Left forelimb (tissue), 1 donor: Measurements from ENCODE around the gene GPR65.
"Not testable (repeated sequence)": the region's sequence is repeated elsewhere in the genome, so short reads cannot be mapped to it uniquely, and the experiment has no call there.

ENCODE experiments used
- DNase-seq: peaks from one replicate; pipeline ENCODE4 v3.0.0-alpha.2; 2018; ENCODE audit warnings: low spot score

GPR65 gene

DNA sequence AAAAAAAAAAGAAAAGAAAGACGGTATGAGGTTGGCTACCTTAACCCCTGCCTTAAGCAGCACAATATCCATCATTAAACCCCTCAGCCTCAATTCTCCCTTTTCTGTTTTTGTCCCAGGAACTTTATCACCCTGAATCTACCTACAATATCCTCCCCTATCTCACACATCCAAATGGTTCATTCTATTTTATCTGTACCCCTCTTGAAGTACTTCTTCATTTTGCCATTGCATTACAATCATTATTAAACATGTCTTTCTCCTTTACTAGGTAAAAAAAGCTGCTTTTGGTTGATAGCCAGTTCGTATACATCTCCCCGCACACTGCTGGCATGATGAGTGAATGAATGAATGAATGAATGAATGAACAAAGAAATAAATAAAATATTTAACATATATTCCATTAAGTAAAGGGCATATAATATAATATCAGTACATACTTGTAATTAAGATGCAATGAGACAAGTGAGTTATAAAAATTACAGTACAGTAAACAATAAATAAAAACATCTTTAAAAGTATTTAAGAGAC, 364 bp upstream of the GPR65 start:
- DNase-seq, result no peak

DNA sequence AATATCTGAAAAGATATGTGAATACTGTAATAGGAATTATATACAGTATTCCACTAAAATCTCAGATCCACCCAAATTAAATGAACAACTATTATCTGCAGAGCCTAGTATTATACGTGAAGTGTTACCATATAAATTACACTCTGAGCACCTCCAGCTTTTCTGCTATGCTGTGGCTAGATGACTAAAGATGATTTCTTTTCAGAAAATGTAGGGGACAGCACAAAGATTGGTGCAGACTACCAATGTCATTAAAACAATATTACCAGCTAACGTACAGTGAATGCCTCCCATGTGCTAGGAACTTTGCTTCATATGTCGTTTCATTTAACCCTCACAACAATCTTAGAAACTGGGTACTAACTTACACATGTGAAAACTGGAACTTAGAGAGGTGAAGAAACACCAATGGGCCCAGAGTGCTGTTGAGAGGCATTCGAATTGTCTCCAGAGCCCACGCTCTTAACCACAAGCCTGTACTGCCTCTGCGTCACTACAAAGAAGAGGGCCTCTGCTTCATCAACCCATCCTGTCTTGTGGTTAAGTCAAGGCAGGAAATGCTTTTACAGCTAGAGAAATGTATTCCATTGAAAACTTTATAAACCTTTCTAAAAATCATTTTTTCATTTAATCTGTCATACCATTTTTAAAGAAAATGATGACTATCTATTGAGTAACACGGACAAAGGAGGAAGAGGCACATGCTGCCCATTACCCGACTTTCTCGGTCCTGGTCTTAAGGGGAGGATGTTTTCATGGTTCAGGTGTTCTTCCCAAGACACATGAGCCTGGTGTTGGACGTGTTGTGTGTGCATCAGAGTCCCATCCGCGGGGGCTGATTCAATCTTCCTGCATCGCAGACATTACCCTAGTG, 1.3 kb downstream of the GPR65 start:
- DNase-seq, result no peak

DNA sequence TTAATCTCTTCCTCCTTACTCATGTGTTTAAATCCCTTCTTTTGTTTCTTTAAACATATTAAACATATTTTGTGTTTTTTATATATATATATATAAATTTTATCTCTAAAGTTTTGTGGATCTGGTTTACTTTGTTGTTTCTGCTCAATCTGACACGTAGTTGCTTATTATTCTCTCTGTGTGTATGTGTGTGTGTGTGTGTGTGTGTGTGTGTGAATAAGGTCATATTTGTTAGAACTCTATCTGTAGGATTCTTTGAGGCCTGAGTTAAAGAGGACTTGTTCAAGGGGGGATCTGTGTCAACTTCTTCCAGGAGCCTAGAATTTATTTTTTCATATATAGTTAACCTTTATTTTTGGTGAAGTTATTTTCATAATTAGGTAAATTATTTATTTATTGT, 2.7 kb downstream of the GPR65 start:
- DNase-seq, result no peak

DNA sequence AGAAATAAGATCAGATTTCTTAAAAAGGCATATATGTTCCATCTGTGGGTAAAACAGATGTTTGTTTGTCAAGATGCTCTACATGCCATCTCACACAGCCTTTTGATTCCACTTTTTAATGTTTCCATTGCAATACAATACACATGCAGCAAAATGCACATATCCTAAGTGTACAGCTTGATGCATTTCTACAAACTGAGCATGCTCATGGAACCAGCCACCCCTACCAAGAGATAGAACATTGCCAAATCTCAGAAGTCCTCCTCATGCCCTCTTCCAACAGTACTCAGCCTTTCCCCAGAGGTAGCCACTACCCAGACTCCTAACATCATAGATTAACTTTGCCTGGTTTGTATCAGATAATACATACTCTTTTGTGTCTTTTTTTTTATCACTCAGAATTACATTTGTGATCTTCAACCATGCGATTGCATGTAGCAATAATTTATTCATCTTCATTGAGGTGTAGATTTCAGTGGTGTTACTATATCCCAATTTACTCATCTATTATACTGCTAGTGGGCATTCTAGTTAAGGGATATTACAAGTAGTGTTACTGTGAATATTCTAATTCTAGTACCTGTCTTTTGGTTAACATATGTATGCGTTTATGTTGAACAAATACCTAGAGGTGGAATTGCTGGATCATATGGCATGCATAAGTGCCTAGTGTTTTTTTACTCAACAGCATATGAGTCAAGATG, 3.3 kb downstream of the GPR65 start:
- DNase-seq, result no peak

DNA sequence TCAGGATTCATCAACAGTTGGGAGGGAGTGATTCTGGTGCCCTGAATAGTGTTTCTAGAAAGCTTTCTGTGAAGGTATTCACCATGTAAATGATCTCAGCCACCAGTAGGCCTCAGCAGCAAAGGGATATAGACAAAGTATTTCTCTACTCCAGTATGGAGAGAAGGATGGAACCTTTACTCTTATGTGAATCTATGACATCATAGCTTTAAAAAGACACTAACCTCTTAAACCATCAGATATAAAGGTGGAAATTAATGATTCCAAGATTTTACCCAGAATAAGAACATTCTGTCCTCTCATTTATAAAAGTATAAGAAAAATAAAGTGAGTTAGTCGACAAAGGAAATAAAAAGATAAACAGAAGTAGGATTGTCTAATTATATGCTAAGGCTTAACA, 4.6 kb downstream of the GPR65 start:
- DNase-seq, result no peak

DNA sequence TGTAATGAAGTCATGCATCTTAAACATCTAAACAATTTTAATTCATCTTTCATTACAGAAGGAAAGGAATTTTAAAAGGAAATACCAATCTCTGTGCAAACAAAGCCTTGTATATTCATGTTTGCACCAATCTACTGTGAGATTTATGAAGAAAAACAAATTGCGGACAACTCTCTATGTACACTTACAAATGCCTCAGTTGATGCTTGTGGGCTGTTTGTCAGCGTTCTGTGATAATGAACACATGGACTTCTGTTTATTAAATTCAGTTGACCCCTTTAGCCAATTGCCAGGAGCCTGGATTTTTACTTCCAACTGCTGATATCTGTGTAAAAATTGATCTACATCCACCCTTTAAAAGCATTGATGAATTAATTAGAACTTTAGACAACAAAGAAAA, 5.4 kb downstream of the GPR65 start:
- no peak for DNase-seq

DNA sequence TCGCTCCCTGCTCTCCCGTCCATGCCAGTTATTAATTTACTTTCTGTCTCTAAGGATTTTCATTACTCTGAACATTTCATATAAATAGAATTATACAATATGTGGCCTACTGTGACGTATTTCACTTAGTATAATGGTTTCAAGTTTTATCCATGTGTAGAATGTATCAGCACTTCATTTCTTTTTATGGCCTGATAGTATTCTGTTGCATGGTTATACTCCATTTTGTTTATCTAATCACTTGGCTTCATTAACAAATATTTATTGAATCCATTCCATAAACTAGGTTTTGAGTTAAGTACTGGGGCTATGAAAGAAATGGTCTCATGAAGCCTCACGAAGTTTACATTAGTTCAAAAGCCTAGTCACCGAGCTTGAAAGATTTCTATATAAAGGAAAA, 7.6 kb downstream of the GPR65 start:
- DNase-seq, result no peak

DNA sequence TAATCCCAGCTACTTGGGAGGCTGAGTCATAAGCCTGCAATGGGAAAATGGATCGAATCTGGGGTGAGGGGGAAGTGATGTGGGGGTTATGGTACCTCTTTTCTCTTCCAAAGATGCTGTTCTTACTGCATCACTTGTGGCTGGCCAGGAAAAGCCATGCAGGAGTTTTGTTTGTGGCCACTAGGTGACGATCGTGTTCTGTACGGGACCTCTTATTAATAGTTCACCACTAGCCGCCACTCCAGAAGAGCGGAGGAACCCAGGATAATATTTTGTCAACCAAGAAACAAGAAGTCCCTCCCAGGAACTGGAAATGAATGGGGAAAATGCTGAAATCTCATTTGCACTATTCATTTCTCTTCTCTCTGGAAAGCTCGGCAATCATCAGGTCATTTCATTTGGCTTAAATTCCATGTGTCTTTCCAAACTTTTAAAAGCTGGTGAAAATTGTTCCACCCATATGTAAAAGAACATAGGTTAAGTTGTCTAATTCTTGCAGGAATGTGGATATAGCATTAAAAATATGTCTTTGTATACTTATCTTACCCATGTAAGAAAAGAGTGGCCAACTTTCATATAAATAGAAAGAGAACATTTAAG, 8.9 kb downstream of the GPR65 start:
- DNase-seq, result no peak

DNA sequence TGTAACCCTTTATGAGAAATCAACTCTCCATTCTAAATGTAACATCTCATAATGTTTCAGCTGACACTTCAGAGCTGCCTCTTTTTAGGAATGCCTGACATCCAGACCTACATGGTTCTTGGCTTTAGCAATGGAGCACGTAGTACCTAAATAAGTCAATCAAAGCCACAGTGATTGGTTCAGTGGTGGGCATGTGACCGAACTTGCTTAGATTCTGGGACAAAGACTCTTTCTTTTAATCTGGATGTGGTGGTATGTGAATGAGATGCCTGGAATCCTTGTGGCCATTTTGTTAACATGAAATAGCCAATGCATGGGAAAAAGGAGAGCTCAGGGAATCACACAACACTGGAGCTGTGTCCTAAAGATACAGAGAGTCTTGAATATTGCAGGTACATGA, 11.8 kb downstream of the GPR65 start:
- DNase-seq, result no peak

DNA sequence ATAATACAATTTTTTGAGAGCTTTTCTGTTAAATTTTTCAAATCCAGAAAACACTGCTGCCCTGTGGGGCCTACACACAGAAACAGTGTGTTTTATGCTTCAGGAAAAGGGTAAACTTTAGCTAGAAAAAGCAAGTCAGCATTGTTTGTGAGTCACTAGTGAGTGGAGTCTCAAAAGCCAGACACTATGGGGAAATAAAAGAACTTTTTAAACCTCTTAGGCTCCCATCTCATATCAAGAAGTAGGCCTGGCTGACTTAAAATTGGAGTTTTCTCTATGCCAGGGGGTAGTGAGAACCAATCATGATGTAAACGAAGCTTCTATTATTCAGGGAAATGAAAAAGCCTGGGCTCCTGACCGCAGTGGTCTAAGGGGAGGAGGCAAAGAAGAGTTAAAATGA, 12.6 kb downstream of the GPR65 start:
- no peak for DNase-seq

DNA sequence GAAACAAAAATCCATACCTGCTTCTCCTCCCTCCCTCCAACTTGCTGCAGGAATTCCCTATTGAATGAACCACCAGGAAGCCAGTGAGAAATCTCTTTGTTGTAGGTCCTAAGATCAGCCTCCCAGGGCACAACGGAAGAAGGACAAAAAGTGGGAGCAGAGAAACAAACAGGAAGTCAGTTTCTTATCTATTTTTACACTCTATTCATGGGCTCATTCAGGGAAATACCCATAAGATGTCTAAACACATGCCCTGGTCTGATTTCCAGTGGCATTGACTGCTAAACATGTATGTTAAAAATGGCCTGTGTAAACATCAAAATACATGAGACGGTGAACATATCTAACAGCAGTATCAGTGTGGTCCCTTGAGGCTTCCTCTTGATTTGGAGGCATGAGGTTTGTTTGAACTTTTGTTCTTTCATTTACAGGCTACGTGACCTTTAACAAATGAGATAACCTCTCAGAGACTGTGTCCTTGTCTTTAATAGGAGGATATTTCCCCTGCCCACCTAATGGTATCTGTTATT, 18.8 kb downstream of the GPR65 start:
- DNase-seq, result no peak

DNA sequence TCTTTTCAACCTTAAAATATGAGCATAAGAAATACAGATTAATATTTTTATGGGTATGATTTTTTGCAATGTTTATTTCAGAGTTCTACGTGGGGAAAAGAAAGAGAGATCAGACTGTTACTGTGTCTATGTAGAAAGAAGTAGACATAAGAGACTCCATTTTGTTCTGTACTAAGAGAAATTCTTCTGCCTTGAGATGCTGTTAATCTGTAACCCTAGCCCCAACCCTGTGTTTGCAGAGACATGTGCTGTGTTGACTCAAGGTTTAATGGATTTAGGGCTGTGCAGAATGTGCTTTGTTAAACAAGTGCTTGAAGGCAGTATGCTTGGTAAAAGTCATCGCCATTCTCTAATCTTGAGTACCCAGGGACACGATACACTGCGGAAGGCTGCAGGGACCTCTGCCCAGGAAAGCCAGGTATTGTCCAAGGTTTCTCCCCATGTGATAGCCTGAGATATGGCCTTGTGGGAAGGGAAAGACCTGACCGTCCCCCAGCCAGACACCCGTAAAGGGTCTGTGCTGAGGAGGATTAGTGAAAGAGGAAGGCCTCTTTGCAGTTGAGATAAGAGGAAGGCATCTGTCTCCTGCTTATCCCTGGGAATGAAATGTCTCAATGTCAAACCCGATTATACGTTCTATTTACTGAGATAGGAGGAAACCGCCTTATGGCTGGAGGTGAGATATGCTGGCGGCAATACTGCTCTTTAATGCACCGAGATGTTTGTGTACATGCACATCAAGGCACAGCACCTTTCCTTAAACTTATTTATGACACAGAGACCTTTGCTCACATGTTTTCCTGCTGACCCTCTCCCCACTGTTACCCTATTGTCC, 19.5 kb downstream of the GPR65 start:
- DNase-seq, result not testable (repeated sequence)

DNA sequence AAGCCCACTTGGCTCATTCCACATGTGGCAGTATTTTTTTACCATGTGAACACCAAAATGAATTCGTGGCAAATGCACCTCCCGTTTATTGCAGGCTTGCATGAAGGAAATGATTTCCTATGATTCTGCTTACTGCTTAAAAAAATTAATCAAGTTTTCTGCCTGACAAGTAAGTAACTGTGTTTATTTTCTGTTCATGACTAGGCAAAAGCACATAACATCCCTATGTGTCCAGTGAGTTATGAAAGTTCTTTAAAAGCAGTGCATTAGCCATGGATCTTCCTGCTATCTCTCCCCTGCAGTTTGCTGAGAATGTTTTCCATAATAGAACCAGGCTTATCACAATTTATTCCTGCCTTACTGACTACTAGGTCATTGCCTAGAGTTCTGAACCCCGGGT, 20.4 kb downstream of the GPR65 start:
- no peak for DNase-seq

DNA sequence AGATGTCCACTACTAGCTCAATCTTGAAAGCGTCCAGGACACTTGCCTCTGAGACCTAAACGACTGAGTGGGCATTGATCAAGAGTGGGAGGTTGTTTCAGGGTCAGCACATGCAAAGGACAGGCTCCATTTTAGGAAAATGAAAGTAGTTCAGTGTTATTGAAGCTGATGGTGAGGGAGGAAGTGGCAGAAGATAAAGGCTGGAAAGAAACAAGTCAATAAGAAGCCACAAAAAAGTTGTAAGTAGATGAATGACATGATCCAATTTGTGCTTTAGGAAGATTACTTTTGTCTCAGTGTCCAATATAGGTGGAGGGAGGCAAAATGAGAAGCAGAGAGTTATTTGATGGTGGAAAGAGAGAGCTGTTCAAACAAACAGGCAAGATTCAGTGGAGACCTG, 22.0 kb downstream of the GPR65 start:
- DNase-seq, result no peak

DNA sequence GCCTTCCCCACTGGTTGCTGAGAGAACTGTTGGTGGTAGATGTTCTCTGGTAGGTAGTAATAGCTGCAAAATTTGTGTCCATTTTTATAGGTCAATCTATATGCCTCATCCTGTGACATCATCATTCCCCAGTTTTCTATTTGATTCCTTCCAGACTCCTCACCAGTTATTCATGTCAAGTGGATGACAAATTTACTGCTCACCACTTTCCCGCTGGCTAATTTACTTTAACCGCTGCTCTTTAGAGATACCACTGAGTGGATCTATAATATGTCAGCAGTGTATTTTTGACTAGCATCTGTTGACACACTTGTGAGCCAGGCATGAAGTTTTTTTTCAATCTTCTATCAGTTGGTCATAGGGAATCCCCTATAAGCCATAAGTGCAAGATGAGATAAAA, 24.6 kb downstream of the GPR65 start:
- DNase-seq, result no peak

DNA sequence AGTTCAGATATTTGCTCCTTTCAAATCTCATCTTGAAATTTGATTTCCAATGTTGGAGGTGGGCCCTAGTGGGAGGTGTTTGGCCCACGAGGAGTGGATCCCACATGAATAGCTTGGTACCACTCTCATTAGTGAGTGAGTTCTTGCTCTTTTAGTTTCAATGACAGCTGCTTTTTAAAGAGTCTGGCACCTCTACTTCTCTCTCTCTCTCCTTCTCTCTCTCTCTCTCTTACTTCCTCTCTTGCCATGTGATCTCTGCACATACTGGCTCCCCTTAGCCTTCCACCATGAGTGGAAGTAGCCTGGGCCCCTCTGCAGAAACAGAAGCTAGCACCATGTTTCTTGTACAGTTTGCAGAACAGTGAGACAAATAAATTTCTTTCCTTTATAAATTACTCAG, 25.1 kb downstream of the GPR65 start:
- DNase-seq, result no peak

DNA sequence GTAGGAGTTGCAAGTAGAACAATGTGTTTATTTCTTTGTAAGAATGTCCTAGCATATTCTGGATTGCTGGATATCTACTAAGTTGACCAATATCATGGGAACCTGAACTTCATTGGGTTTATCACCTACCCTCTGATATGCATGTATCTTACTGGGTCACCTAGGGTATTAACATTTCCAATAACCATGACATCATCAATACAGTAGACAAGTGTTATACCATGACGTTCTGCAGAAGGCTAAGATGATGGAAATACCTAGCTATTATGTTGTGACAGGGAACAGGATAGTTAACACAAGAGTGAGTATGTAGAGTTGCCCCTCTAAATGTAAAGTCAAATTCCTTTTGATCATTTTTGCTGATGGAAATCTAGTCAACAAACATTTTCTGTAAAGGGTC, 26.0 kb downstream of the GPR65 start:
- no peak for DNase-seq

DNA sequence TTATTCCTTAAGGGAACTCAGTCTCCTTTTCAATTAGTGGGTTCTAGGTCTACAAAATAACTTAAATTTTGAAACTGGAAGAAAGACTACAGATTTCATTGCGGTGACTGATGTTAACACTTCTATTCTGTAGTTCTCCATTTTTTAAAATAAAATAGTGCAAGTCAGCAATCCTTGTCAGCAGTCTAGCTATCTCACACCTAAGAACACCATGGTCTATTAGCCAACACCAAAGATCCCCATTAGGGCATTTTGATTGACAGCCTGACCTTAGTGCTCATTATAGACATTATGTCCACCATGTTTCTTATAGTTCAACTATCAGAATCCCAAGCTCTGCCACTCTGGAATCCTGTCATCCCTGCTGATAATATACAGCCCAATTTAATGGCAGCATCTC, 27.4 kb downstream of the GPR65 start:
- DNase-seq, result no peak

DNA sequence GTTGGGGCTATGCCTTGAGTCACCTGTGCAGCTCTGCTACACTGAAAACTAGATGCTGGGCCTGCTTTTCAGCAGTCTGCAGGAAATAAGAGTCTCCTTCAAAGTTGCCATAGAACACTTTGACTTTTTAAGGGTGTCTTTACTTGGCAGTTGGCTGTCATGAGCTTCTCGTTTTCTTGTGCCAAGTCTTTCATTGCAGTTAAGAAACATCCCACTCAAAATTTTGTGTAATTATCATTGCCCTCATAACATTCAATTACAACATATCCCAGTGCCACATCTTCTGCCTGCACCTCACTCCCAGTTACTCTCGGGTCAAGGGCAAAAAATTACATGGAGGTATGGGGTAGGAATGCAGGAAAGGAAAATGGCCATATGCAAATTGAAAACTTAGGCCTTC, 29.1 kb downstream of the GPR65 start:
- no peak for DNase-seq

DNA sequence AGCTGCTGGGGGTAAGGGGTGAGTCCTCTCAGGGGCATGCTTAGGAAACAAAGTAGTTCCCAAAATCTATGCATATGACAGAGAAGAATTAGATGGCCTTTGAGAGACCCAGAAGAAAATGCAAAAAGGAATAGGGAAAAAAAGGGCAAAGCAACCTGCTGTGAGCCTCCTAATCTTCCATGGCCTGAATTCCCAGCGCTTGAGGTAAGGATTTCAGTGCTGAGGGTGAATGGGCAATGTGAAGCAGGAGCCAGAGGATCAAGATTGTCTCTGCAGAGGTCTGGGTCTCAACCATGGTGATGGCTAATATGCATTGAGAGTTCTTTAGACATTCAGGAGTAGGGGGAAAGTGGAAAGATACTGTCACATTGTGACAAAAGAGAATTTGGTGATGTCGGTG, 31.5 kb downstream of the GPR65 start:
- DNase-seq, result no peak

DNA sequence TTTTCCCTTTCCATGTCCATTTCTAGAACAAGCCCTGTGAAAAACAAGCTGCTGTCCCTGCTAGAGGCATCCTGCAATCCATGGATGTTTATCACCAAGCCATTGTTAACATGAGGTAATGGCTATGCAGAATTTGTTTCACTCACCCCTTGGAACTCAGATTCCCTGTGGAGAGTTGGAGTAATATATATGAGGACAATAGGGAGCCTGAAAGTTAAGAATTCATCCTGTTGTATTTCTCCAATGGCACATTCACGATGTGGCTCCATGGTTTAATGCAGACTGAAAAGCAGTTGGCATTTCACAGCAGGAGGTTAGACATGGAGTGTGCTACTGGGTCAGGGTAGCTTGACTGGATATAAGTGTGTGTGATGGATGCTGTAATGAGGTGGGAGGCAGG, 32.4 kb downstream of the GPR65 start:
- no peak for DNase-seq

DNA sequence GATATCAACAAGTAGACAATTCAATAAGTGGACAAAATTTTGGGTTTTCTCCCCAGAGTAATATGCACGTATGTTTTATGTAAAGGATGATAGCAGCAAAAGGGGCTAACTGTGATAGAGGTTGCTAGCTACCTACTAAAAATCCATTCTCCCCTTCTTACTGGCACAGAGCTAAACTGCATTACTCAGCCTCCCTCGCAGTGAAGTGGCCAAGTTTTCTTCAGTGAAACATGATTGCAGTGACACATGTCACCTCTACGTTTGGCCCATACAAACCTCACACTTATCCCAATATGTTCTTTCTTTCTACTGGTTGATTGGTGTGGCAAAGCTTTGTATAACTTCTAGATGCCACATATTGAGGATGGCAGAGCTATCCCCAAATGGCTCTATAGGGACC, 34.3 kb downstream of the GPR65 start:
- DNase-seq, result no peak
